ENCODE data around the gene KIF26A. TPM values are rescaled to one million over a fixed set of nuclear protein-coding genes. Genes with fewer than 3 reads are reported as not detected.

KIF26A gene
- total RNA-seq, 1 donor from 2014 or later = 1.4 TPM

DNA sequence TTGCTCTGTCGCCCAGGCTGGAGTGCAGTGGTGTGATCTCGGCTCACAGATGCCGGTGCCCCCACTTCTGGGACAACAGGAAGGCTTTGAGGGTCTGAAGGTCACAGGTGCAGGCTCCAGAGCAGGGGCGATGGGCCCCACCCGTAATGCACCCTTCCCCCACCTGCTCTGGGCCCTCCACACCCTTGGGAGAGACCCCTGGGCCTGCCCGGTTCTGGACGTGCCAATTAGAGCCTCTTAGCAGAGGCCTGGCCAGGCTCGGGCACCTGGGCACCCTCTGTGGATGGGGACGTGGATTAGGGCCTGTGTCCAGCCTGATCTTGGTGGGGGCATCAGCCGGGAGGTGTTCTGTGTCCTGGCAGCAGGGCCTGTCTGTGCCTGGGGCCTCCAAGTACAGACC lies 62.2 kb downstream of the KIF26A start:
- no peaks in the 10 kb centered on the region for H3K9me3 Mint-ChIP-seq (ENCODE audit: unreplicated experiment)
- H3K27ac ChIP-seq (ENCODE audit: low read depth, low read length) = no peak overlapping the region
- H3K4me1 Mint-ChIP-seq (ENCODE audit: low read depth, unreplicated experiment) = no peaks in the 10 kb centered on the region
- no peaks in the 10 kb centered on the region for H4K20me1 ChIP-seq (ENCODE audit: insufficient read depth, low read length)
- no peak overlapping the region for H3K4me3 ChIP-seq (ENCODE audit: insufficient read depth, low read depth, low read length)
- H3K9me3 ChIP-seq (ENCODE audit: insufficient read depth, low read depth, low read length) = no peaks in the 10 kb centered on the region
- H3K4me1 ChIP-seq (ENCODE audit: insufficient read depth, low read length) = no peaks in the 10 kb centered on the region
- H3K4me3 Mint-ChIP-seq (ENCODE audit: unreplicated experiment) = no peak overlapping the region
- no peak overlapping the region for H3K4me2 ChIP-seq (ENCODE audit: low read length)
- FAIRE-seq (no peak), DNase-seq (ENCODE audit: low read depth) (no peak)
- H3K36me3 ChIP-seq (ENCODE audit: insufficient read depth, low read length) = no peaks in the 10 kb centered on the region
- no peaks in the 10 kb centered on the region for H3K79me2 ChIP-seq (ENCODE audit: insufficient read depth, low read length)
- no peak for TF ChIP-seq EZH2 (IDR thresholded peaks at IDR 0.05; ENCODE audit: insufficient read depth, low read length)
- peaks cover 21% of the 10 kb centered on the region for H3K27me3 Mint-ChIP-seq (ENCODE audit: low read depth, unreplicated experiment)
- H3K27ac Mint-ChIP-seq (ENCODE audit: unreplicated experiment) = no peak overlapping the region
- H3K36me3 Mint-ChIP-seq (ENCODE audit: low read depth, unreplicated experiment) = peaks cover 1% of the 10 kb centered on the region
- H3K27me3 ChIP-seq (ENCODE audit: insufficient read depth, low read length) = no peaks in the 10 kb centered on the region
- no peak overlapping the region for H2AFZ ChIP-seq (ENCODE audit: low read depth, low read length)
- no peak overlapping the region for H3K9ac ChIP-seq (ENCODE audit: low read length)

DNA sequence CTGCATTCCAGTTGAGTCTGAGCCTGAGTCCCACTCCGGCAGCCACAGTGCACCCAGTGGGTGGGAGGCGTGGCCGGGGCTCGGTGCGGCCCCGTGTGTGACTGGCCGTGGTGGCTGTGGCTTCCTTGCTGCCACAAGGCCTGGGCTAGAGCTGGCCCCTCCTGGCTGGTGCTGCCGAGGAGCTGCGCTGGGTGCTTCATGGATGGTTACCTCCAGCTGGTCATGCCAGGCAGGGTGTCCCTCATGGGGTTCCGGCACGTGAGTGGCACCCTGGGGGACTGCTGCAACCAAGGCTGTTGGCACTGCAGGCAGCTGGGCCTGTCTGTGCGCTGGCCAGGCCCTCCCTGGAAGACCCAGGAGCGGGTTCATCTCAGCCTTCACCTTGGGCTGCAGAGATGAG lies 62.7 kb downstream of the KIF26A start:
- no peaks in the 10 kb centered on the region for H4K20me1 ChIP-seq (ENCODE audit: insufficient read depth, low read length)
- TF ChIP-seq, protein P1, sequence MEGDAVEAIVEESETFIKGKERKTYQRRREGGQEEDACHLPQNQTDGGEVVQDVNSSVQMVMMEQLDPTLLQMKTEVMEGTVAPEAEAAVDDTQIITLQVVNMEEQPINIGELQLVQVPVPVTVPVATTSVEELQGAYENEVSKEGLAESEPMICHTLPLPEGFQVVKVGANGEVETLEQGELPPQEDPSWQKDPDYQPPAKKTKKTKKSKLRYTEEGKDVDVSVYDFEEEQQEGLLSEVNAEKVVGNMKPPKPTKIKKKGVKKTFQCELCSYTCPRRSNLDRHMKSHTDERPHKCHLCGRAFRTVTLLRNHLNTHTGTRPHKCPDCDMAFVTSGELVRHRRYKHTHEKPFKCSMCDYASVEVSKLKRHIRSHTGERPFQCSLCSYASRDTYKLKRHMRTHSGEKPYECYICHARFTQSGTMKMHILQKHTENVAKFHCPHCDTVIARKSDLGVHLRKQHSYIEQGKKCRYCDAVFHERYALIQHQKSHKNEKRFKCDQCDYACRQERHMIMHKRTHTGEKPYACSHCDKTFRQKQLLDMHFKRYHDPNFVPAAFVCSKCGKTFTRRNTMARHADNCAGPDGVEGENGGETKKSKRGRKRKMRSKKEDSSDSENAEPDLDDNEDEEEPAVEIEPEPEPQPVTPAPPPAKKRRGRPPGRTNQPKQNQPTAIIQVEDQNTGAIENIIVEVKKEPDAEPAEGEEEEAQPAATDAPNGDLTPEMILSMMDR (IDR thresholded peaks at IDR 0.05; ENCODE audit: insufficient read depth, low read depth, low read length) = no peak
- TF ChIP-seq EZH2 (IDR thresholded peaks at IDR 0.05; ENCODE audit: insufficient read depth, low read length) = no peak
- H3K27ac Mint-ChIP-seq (ENCODE audit: unreplicated experiment) = no peak overlapping the region
- H3K27ac ChIP-seq (ENCODE audit: low read depth, low read length) = no peak overlapping the region
- DNase-seq (ENCODE audit: low read depth) = no peak
- no peak overlapping the region for H2AFZ ChIP-seq (ENCODE audit: low read depth, low read length)
- no peaks in the 10 kb centered on the region for H3K79me2 ChIP-seq (ENCODE audit: insufficient read depth, low read length)
- H3K9me3 Mint-ChIP-seq (ENCODE audit: unreplicated experiment) = no peaks in the 10 kb centered on the region
- no peaks in the 10 kb centered on the region for H3K27me3 ChIP-seq (ENCODE audit: insufficient read depth, low read length)
- no peak overlapping the region for H3K4me3 ChIP-seq (ENCODE audit: insufficient read depth, low read depth, low read length)
- H3K4me1 Mint-ChIP-seq (ENCODE audit: low read depth, unreplicated experiment) = no peaks in the 10 kb centered on the region
- no peak for FAIRE-seq
- H3K9ac ChIP-seq (ENCODE audit: low read length) = no peak overlapping the region
- H3K9me3 ChIP-seq (ENCODE audit: insufficient read depth, low read depth, low read length) = no peaks in the 10 kb centered on the region
- H3K4me3 Mint-ChIP-seq (ENCODE audit: unreplicated experiment) = no peak overlapping the region
- no peaks in the 10 kb centered on the region for H3K4me1 ChIP-seq (ENCODE audit: insufficient read depth, low read length)
- no peak overlapping the region for H3K4me2 ChIP-seq (ENCODE audit: low read length)
- peaks cover under 1% of the 10 kb centered on the region for H3K36me3 Mint-ChIP-seq (ENCODE audit: low read depth, unreplicated experiment)
- H3K36me3 ChIP-seq (ENCODE audit: insufficient read depth, low read length) = no peaks in the 10 kb centered on the region
- H3K27me3 Mint-ChIP-seq (ENCODE audit: low read depth, unreplicated experiment) = peaks cover 16% of the 10 kb centered on the region

DNA sequence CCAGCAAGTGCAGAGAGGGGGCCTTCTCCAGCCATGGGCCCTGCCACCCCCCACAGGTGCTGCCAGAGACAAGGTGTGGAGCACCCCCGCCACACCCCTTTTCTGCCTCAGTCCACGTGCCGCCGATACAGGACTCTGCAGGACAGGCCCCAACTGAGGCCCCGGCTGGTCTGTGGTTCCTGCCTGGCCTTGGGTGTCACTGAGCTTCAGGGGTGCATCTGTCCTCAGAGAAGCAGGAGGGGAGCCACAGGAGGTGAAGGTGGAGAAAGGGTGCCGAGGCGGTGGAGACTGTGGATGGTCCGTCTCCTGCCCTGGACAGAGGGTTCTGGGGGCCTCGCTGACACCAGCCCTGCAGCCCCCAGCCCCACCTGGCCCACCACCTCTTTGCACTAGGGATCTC lies 63.1 kb downstream of the KIF26A start:
- Mint-ChIP-seq H3K4me1 (ENCODE audit: low read depth, unreplicated experiment) (no peaks in the 10 kb centered on the region), H3K27me3 (ENCODE audit: low read depth, unreplicated experiment) (peaks cover 16% of the 10 kb centered on the region), H3K36me3 (ENCODE audit: low read depth, unreplicated experiment) (no peaks in the 10 kb centered on the region), H3K27ac (ENCODE audit: unreplicated experiment) (no peak overlapping the region), H3K4me3 (ENCODE audit: unreplicated experiment) (no peak overlapping the region), H3K9me3 (ENCODE audit: unreplicated experiment) (no peaks in the 10 kb centered on the region)
- DNase-seq (ENCODE audit: low read depth) (no peak), FAIRE-seq (no peak)
- no peaks in the 10 kb centered on the region for H3K27me3 ChIP-seq (ENCODE audit: insufficient read depth, low read length)
- H3K9ac ChIP-seq (ENCODE audit: low read length) = no peak overlapping the region
- H3K79me2 ChIP-seq (ENCODE audit: insufficient read depth, low read length) = no peaks in the 10 kb centered on the region
- H3K4me3 ChIP-seq (ENCODE audit: insufficient read depth, low read depth, low read length) = no peak overlapping the region
- H3K4me1 ChIP-seq (ENCODE audit: insufficient read depth, low read length) = no peaks in the 10 kb centered on the region
- no peak for TF ChIP-seq EZH2 (IDR thresholded peaks at IDR 0.05; ENCODE audit: insufficient read depth, low read length)
- TF ChIP-seq, protein P1 (IDR thresholded peaks at IDR 0.05; ENCODE audit: insufficient read depth, low read depth, low read length) = no peak
- no peak overlapping the region for H3K27ac ChIP-seq (ENCODE audit: low read depth, low read length)
- no peak overlapping the region for H3K4me2 ChIP-seq (ENCODE audit: low read length)
- H2AFZ ChIP-seq (ENCODE audit: low read depth, low read length) = no peak overlapping the region
- H4K20me1 ChIP-seq (ENCODE audit: insufficient read depth, low read length) = no peaks in the 10 kb centered on the region
- no peaks in the 10 kb centered on the region for H3K9me3 ChIP-seq (ENCODE audit: insufficient read depth, low read depth, low read length)
- H3K36me3 ChIP-seq (ENCODE audit: insufficient read depth, low read length) = no peaks in the 10 kb centered on the region

Measured in astrocyte (in vitro differentiated cells and primary cell).